Right lobe of liver (tissue), 6 donors: ENCODE data around the gene LTN1. TPM values are rescaled to one million over a fixed set of nuclear protein-coding genes. Genes with fewer than 3 reads are reported as not detected.
A peak's percentile ranks its signal among the peaks of the same experiment; 100 is the strongest.

Experiments used
- ATAC-seq, 4 donors: fragments of 200-7000 bp; cut with Tn5 transposase; one replicate each; pipeline ENCODE4 v1.9.1; 2020; ENCODE audit warnings: mild to moderate bottlenecking in 4 of 4, moderate library complexity in 4 of 4
- DNase-seq, 3 donors: peaks; one replicate each; pipeline ENCODE4 v3.0.0-alpha.2; 2020
- H3K27ac ChIP-seq, 3 donors: fragments of 200-600 bp; one replicate each; pipeline ENCODE4 v1.8.0; 2022
- H3K27me3 ChIP-seq, 2 donors: fragments of 200-600 bp; one replicate each; pipeline ENCODE4 v1.8.0; 2022
- H3K36me3 ChIP-seq, 4 donors: fragments of 200-600 bp; sonication (generic) in 1 of 4; one replicate each; pipeline versions ENCODE4 v1.5.1 to v1.8.0; 2017 to 2022; ENCODE audit warnings: control low read depth in 1 of 4
- H3K4me1 ChIP-seq, 4 donors: fragments of 200-600 bp; sonication (generic) in 1 of 4; one replicate each; pipeline versions ENCODE4 v1.5.1 to v1.8.0; 2017 to 2022; ENCODE audit warnings: control low read depth in 1 of 4
- H3K4me3 ChIP-seq, 3 donors: fragments of 200-600 bp; one replicate each; pipeline ENCODE4 v1.8.0; 2022
- H3K9me3 ChIP-seq, 4 donors: fragments of 200-600 bp; sonication (generic) in 1 of 4; one replicate each; pipeline versions ENCODE4 v1.5.1 to v1.8.0; 2017 to 2022; ENCODE audit warnings: control low read depth in 1 of 4
- CTCF ChIP-seq, 4 donors: fragments of 200-600 bp in 3 of 4; fragments of 450-650 bp in 1 of 4; IDR thresholded peaks; one replicate each; pipeline versions ENCODE4 v1.5.1 to v1.8.0; 2016 to 2022; ENCODE audit warnings: antibody characterized with exemption in 4 of 4, mild to moderate bottlenecking in 2 of 4
- POLR2A ChIP-seq: fragments of 450-650 bp; IDR thresholded peaks from one replicate; pipeline ENCODE4 v1.6.1; 2017; ENCODE audit warnings: antibody characterized with exemption, mild to moderate bottlenecking
- WGBS: methylation state at CpG from one replicate; pipeline ENCODE4 v1.1.6; 2018; ENCODE audit warnings: low coverage, low lambda C conversion rate; ENCODE audit not compliant: insufficient coverage; ENCODE audit errors: missing lambda C conversion rate; 5-methylcytosine and 5-hydroxymethylcytosine counted together
- intact Hi-C, 2 donors: fragments of 100-400 bp; cut with DNase I; formaldehyde crosslinking; loops; one replicate each; pipeline versions ENCODE4 v1.11.2 to v1.14.1; 2022
- total RNA-seq, 6 experiments: library from RNA; depleted of rRNA in 2 of 6; stranded (reverse); fragments of >200 nt in 2 of 6; fragmentation: NEBNext Ultra II Directional in 3 of 6; extraction: Animal tissue kit (Norgen Biotek cat#: 25700) in 3 of 6; gene quantifications; one replicate each; pipeline versions ENCODE4 v1.1.0 to v1.2.4, GENCODE V29; 2016 to 2023
- donor health status: DM: no; HTN: yes; CAD: no.
- donor health status: DM: no; HTN: no; CAD: no.
- donor health status: DM: no; HTN: no; CAD: no.
- donor health status: DM: no; HTN: yes; CAD: no.
- donor health status: DM: no; HTN: yes; CAD: no.

Gene LTN1
- total RNA-seq, 6 experiments from 2014 or later, result 10.7 to 13.9 (median 12.7) TPM

- intact Hi-C loops, result no loop called here
- Histone ChIP-seq H3K4me3 (peak overlapping the region; percentile 53 to 57 (median 56)), H3K27ac (peak overlapping the region; percentile 86 to 89 (median 88)), H3K36me3 (peaks cover 0 to 11% (median 5%) of the 10 kb centered on the region in 4 donors), H3K27me3 (no peaks in the 10 kb centered on the region), H3K9me3 (no peaks in the 10 kb centered on the region), H3K4me1 (peaks cover 0 to 10% (median 0%) of the 10 kb centered on the region in 4 donors)
- DNase-seq (no peak), ATAC-seq (peak; percentile 35 to 57 (median 46))
- 30% methylated on average over 3 of the region's 3 CpGs for WGBS
- TF ChIP-seq POLR2A (no peak), CTCF (IDR thresholded peaks at IDR 0.05) (no peak)
Measured at GRCh38 chr21:28884481-28884880, 108.2 kb downstream of the LTN1 start.

GRCh38 chr21:28883931-28884330 is 108.7 kb downstream of the LTN1 start:
- no peak overlapping the region for H3K4me3 ChIP-seq
- no peaks in the 10 kb centered on the region for H3K27me3 ChIP-seq
- DNase-seq (no peak), ATAC-seq (no peak)
- H3K4me1 ChIP-seq, result peaks cover 0 to 10% (median 0%) of the 10 kb centered on the region in 4 donors
- no peaks in the 10 kb centered on the region for H3K9me3 ChIP-seq
- peaks cover 0 to 13% (median 6%) of the 10 kb centered on the region in 4 donors for H3K36me3 ChIP-seq
- H3K27ac ChIP-seq, result no peak overlapping the region
- TF ChIP-seq CTCF (IDR thresholded peaks at IDR 0.05) (no peak), POLR2A (no peak)
- intact Hi-C loops, result no loop called here

GRCh38 chr21:28882345-28882744 is 110.3 kb downstream of the LTN1 start:
- Histone ChIP-seq H3K27ac (no peak overlapping the region), H3K36me3 (peaks cover 0 to 13% (median 6%) of the 10 kb centered on the region in 4 donors), H3K9me3 (no peaks in the 10 kb centered on the region), H3K4me3 (no peak overlapping the region), H3K27me3 (no peaks in the 10 kb centered on the region), H3K4me1 (peaks cover 0 to 10% (median 0%) of the 10 kb centered on the region in 4 donors)
- intact Hi-C loops, result no loop called here
- 50% methylated on average over 2 of the region's 2 CpGs for WGBS
- no peak for ATAC-seq
- no peak for DNase-seq
- TF ChIP-seq POLR2A, result no peak

Other genes with a start within 250 kb of the LTN1 start
- gene RWDD2B, start 26.5 kb upstream of the LTN1 start, total RNA-seq, result 10 to 100 TPM; 11.6 to 22.0 (median 14.7) TPM
- gene USP16, start 31.8 kb upstream of the LTN1 start, total RNA-seq, result 10 to 100 TPM; 14.1 to 20.5 (median 17.4) TPM
- gene CCT8, start 80.8 kb upstream of the LTN1 start, total RNA-seq, result 10 to 100 TPM; 34.3 to 83.1 (median 55.0) TPM
- 1 to 10 TPM; 2.0 to 3.5 (median 2.8) TPM for gene MAP3K7CL, start 137.8 kb upstream of the LTN1 start, total RNA-seq